ENCODE results near the gene TFAP2A.

The TFAP2A gene

DNA sequence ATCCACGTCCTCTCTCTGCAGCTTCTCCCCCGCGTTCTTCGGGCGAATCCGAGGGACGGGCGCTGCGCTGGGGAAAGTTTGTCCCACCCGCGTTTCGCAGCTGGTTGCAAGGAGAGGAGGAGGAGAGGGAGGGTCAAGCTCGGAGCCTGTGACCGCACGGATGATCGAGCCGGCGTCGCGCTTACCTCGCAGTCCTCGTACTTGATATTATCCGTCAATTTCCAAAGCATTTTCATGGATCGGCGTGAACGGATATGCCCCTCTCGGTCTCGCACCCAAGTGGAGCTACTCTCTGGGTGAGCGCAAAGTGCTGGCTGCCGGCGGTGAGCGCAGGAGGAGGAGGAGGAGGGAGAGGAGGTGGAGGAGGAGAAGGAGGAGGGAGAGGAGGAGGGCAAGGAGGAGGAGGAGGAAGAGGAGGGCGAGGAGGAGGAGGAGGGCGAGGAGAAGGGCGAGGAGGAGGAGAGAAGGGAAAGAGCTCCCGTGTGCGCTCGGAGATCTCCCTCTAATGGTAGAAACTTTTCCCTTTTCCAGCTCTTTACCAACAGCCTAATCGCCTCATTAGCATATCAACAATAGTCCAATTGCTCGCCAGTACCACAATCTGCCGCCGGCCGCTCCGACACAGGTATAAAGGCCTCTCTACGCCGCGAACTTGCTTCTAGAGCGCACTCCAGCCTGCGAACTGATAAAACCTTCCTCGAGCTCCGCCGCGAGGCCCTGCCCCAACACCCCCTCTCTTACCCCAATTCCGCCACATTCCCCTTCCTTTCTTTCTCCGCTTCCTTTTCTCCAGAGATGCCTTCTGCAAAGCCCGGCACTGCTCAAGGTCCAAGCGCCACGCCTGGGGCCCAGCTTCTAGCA lies at the start of gene TFAP2A:
Gene TFAP2A, minus strand, starts transcription at position 319 of the 861 bp plus-strand sequence. Its CDS starts 83 bp downstream, at position 236.
- DNase-seq: peak; percentile 82

DNA sequence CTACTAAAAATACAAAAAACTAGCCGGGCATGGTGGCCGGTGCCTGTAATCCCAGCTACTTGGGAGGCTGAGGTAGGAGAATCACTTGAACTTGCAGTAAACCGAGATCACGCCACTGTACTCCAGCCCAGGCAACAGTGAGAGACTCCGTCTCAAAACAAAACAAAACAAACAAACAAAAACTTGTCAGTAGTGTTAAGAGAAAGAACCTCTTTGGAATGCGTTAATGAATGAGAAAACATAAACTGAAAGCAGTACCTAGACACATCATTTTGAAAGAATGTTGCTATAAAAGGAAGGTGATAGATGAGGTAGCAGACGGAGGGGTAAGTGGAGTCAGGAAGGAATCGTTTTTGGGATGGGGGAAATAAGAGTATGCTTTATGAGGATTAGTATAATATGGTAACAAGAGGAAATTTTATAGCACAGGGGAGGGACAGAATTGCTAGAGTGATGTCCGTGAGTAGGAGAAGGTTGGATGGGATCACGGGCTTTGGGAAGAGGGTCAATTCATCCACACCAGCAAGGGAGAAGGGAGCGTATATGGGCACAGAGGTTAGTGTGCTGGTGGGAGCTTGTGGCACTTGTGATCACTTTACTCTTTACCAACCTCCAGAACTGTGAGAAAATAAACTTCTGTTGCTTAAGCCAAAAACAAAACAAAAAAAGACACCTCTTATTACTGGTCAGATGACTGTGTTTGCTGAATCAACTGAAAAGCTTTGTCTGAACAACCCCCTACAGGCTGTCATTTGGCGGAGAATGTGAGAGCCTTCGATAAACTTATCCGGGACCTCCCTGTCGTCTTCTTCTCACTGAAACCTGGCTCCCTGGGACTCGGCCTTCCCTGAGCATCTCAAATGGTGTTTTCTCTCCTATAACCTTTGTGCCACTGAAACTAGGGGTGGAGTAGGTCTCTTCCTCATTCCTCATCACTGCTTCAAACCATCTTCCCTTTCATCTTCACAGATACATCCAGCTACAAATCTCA lies 48.9 kb upstream of the TFAP2A start:
- no peak for DNase-seq

DNA sequence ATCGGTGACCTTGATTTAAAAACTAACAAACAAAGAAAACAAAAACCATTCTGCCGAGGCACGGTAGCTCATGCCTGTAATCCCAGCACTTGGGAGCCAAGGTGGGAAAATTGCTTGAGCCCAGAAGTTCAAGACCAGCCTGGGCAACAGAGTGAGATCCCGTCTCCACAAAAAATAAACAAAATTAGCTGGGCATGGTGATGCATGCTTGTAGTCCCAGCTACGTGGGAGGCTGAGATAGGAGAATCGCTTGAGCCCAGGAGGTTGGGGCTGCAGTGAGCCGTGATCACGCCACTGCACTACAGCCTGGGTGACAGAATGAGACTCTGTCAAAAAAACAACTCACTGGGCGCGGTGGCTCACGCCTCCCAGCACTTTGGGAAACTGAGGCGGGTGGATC lies 48.2 kb upstream of the TFAP2A start:
- DNase-seq: no peak

DNA sequence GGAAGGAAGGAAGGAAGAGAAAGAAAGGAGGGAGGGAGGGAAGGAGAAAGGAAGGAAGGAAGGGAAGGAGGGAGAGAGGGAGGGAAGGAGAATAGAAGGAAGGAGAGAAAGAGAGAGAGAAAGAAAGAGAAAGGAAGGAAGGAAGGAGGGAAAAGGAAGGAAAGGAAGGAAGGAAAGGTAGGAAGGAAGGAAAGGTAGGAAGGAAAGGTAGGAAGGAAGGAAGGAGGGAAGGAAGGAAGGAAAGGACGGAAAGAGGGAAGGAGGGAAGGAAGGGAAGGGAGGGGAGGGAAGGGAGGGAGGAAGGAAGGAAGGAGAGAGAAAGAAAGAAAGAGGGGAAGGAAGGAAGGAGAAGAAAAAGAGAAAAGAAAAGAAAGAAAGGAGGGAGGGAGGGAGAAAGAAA lies 47.0 kb upstream of the TFAP2A start:
- DNase-seq: no peak

DNA sequence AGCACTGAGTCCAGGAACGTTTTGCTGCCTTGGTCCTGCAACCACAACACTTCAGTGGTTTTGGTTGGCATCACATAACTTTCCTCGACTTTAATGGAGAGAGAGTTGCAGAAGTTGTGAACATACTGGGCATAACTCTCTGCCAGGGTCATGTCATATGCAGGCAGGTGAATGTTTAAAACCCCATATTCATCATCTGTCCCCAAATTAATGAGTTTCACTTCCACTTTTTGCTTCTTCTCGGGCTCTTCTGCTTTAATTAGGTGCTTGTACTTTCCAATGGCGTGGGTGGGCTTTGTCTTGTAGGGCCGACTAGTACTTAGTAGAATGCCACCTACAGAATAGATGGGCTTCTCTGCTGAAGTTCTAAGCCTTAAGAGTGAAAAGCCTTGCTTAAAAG lies 45.2 kb upstream of the TFAP2A start:
- no peak for DNase-seq

DNA sequence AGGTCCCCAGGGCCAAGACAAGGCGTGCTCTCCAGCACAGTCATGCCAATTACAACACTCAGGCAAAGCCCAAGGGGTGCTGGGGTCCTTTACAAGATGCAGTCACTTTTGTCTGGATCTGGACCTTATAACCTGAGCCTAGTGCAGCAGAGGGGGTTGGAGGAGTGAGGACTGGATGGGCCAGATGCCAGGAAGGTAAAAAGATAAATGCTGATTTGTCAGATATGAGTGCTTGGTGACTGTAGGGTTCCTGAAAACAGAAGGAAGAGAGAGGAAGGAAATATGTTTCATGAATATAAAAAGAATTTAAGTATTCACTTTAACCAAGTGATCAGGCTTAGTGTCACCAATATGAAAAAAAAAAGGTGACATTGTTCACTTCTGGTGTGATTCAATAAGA lies 43.4 kb upstream of the TFAP2A start:
- DNase-seq: no peak

DNA sequence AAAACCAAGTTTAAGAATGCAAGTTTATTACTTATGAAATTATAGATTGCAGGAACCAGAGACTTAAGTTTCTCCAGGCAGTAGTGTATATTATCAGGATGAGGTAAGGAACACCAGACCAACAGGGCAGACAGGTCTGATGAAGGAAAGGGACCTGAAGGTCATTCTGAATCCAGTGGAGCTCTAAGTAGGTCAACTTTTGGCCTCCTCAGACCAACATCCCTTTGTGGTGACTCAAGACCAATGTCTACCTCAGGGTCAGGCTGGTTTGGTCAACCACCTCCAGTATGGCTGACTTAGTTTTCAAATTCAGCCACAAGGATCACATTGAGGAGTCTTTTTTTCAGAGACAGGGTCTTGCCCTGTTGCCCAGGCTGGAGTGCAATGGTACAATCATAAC lies 38.7 kb upstream of the TFAP2A start:
- no peak for DNase-seq

DNA sequence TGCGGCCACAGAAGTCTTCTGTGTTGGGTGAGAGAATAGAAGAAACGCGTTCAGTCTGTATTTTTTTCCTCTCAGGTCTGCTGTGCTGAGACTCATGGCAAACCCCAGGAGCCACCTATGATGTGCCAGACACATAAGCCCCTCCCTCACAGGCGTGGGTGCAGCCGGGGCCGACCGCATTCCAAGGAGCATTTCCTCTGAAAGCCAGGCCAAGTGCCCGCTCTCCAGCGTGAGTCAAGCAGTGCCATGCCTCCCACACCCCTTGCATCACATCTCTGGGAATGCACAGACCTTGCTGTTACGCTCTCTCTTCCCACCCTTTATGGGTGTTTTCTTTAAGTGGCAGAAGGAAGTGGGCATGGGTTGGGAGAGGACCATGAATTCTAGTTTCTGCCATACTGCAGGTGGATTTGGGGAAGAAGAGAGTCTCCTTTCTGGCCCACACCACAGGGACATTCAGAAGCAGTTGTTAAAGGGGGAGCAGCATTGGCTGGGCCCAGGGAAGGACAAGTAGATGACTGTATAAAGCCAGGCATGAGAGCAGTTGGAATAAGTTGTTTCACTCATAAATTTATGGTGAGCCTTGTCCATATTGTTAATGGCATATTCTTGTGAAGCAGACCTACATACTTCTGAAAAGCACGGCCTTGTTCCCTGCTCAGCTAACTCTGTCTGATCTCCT lies 37.1 kb upstream of the TFAP2A start:
- peak; percentile 99 for DNase-seq

DNA sequence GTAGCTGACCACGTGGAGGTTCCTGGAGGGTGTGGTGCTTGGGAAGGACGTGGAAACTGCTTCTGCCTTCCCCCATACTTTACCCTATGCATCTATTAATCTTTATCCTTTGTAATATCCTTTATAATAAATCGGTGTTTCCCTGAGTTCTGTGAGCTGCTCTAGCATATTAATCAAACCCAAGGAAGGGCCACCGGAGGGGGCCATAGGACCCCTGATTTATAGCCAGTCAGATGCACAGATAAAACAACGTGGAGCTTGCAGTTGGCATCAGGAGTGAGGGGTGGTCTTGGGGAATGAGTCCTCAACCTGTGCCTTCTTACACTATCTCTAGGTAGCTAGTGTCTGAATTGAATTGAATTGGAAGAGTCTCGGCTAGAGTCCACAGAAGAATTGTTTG lies 36.5 kb upstream of the TFAP2A start:
- no peak for DNase-seq

DNA sequence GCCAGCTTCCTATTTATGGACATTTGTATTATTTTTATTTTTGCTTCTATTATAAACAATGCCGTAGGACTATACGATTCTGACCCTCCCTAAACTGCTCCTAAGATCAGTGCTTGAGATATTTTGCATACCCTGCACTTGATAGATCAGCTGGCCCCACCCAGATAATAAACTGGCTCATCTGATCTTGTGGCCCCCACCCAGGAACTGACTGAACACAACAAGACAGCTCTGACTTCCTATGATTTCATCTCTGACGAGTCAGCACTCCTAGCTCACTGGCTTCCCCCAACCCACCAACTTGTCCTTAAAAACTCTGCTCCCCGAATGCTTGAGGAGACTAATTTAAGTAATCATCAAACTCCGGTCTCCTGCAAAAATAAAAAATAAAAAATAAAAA lies 34.9 kb upstream of the TFAP2A start:
- DNase-seq: peak; percentile 53

DNA sequence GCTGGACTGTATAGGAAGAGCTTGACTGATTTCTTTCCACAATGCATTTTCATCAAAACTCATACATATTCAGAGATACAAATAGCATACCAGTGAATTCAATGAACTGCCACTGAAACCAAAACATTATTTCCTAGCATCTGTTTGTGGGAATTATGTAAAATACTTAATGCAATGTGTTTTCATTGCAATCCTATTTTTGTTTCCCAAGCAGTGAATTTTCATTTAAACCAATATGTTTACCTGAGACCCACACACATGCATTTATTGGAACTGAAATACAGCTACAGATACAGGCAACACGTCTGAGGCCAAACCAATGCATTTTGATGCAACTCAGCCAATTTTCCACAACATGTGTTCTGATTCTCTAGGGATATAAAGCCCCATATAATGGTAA lies 33.2 kb upstream of the TFAP2A start:
- DNase-seq: no peak

DNA sequence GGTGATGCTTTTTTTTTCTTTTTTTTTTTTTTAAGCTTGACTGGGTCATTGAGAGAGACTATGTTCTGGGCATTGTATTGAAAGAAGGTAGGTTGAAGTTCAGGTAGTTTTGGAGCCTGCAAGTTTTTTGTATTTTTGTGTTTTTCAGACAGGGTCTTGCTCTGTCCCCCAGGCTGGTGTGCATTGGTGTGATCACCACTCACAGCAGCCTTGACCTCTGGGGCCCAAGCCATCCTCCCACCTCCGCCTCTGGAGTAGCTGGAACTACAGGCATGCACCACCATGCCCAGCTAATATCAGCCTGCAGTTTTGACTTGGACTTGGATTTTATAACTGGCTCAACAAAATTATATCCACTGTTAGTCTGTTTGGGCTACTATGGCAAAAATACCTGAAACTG lies 31.7 kb upstream of the TFAP2A start:
- DNase-seq: no peak

DNA sequence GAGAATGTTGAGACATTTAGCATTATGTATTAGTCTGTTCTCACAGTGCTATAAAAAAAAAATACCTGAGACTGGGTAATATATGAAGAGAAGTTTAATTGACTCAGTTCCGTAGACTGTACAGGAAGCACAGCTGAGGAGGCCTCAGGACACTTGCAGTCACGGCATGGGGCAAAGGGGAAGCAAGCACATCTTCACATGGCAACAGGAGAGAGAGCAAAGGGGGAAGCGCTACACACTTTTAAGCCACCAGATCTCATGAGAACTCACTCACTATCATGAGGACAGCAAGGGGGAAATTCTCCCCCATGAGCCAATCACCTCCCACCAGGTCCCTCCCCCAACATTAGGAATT lies 26.8 kb upstream of the TFAP2A start:
- DNase-seq: no peak

DNA sequence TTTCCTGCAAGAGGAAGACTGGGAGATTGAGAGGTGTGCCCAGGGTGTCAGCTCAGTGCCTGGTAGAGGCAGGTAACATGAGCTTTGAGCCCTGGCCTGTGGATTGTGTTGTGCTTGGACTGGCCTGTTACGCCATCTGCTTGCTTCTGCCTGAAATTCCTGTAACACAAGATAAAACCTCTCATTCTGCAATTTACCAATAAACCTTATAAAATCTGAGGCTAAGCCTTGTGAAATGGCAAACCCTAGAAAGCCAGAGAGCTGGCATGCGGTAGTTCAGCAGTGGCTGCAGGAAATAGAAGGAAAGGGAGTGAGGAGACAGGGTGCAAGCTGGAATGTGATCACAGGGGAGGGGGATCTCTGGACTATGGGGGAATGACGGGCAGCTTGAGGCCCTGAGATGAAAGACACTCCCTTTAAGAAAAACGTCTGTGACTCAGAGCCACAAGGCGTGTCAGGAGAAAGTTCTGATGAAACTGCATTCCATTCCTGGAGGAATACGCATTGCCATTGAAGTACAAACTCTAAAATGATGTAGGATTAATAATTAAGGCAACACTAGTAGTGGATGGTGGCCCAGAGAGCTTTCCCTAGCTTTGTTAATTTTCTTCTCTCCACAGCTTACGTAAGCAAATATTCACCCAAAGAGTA lies 26.3 kb upstream of the TFAP2A start:
- peak; percentile 99 for DNase-seq

DNA sequence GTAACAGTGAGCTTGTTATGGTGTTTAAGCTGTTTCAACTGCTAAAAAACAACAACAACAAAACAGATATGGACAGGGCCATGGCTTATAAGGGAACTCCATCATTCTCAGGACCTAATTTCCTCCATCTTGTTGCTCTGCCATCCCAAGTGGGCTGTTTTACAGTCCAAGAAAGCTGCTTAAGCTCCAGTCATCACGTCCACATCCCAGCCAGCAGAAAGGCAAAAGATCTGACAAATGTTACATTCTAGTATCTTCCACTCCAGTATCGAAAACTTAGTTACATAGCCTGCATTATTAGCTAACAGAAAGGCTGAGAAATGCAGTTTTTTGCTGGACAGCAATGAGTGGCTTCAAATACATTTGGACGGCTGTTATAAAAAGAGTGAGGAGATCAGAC lies 23.0 kb upstream of the TFAP2A start:
- DNase-seq: no peak

DNA sequence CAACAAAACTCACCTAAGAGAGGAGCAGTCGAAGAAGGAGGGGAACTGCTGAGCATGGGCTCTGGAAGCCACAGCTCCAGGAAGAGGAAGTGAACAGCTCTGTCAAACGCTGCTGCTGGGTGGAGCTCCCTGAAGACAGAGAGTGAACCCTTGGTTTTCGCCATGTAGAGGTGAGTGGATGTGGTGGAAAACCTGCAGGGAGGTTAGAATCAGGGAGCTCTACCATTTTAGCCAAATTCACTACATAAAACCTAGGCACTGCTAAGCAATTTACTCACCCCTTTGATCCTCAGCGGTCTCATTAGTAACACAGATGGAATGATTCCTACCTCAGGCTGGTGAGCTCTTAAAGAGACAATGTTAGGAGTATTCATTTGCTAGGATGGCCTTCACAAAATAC lies 19.4 kb upstream of the TFAP2A start:
- DNase-seq: peak; percentile 31

DNA sequence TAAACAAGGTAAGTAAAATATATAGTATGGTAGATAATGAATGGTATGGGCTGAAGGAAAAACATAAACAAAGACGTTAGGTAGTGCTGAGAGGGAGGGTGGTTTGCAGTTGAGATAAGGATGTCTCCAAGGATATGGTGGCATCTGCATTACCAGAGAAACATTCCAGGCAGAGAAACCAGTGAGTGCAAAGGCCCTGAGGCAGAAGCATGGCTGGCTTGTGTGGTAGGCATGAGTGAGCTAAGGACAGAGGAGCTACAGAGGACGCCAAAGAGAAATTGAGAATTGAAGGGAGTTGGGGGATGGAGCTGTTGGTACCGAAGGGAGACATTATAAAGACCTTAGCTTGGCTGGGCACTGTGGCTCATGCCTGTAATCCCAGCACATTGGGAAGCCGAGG lies 18.4 kb upstream of the TFAP2A start:
- DNase-seq: no peak

DNA sequence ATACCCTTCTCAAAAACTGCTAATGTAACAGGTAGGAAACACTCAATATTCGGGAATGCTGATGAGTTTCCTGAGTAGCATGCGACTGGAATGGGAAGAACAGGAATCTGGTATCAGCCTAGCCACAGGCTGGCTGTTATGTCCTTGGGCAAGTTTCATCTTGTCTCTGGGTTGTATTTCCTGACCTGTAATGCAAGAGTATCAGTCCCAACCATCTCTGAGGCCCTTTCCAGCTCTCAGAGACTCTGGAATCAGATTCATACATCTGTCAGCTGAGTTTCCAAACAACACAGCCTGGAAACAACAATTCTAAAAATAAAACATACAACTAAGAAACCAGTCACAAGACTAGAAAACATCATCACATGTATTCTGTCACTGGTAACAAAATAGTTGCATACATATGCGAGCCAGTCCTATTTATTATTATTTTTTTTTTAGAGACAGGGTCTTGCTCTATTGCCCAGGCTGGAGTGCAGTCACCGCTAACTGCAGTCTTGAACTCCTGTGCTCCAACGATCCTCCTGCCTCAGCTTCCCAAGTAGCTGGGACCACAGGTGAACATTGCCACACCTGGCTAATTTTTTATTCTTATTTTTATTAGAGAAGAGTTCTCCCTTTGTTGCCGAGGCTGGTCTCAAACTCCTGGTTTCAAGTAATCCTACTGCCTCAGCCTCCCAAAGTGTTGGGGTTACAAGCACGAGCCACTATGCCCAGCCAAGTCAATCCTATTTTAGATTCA lies 16.7 kb upstream of the TFAP2A start:
- peak; percentile 39 for DNase-seq

DNA sequence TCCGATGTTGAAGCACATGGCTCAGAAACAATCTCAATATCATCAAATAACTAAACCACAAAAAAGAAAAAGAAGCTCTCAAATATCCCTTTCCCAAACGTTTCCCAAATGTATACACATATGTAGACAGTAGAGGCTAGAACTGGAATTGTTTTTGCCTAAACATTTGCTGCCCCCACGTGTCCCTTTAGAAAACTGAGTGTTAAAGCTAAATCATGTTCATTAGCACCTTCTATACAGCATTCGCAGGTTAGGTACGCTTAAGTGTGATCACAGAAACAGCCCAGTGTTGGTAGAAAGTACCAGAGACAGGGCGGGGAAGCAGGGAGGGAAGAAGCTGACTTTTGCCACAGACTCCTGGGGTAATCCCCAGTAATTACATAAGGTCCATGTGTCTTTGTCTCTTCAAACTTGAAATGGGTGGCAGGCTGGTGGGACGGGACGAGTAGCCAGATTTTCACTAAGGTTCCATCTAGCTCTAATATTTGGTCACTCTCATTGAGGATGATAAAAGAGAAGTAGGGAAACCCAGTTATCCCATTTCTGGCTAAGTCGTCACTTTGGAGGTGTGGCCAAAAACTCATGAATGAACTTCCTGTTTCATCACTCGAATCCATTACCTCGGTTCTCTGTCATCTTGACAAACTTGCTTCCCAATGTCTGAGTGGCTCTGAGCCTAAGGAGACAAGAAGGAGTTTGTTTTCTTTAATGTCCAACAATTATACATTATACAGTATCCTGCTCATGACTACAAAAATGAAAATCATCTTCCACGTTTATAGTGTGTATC lies 15.0 kb upstream of the TFAP2A start:
- DNase-seq: peak; percentile 52

DNA sequence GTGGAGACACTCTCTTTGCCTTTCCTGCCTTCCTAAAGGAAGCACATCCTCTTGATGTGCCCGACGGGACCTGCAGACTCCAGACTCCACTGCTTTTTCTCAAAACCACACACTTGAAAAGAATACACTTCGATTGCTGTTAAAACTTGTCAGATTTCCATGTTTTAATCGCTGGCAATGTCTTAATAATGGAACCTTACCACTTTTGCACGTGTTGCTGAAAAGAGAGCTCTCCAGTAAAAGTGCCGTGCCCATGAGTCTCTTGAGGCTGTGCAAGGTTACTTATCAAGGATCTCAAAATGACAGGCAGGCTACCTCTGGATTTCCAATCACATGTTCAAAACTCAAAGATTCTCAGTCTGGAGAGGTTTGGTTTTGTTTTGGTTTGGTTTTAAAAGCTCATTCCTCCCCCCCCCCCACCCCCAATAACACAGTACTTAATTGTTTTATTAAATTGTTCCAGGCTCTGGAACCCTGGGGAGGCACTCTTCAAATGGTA lies 12.0 kb upstream of the TFAP2A start:
- no peak for DNase-seq

Measured in NCI-H226 (cell line).